NCI-H1092 (cell line): ENCODE results near the gene THEM4.
A peak's percentile ranks its signal among the peaks of the same experiment; 100 is the strongest.
"Not testable (repeated sequence)": the region's sequence is repeated elsewhere in the genome, so short reads cannot be mapped to it uniquely, and the experiment has no call there.

ENCODE experiments used
- DNase-seq: peaks from one replicate; lab custom pipeline; 2025; lab: John Stamatoyannopoulos, UW

THEM4 gene

GRCh38 chr1:151858030-151858746 is 51.1 kb downstream of the THEM4 start:
- no peak for DNase-seq

DNA sequence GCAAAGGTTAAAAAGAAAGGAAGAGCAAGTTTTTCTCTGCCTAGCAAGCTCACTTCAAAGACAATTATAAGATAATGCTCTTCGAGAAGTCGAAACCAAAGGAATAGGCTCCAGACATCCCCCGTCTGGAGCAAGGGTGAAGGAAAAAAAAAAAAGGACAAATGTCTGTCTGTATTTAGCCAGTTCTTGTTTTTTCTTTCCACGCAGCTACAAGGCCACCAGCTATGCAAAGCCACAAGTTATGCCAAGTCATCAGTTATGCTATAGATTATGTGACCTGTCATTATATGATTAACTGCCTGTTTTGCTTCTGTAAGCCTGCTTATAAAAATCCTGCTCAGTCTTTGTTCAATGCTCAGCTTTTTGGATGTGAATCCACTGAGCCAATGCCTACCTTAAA is 53.4 kb downstream of the THEM4 start:
- DNase-seq = no peak

- not testable (repeated sequence) for DNase-seq
These were observed 53.8 kb downstream of the THEM4 start for GRCh38 chr1:151855516-151855915.

GRCh38 chr1:151854658-151855057 is 54.7 kb downstream of the THEM4 start:
- no peak for DNase-seq

- no peak for DNase-seq
These were observed 55.8 kb downstream of the THEM4 start, which contains the start of gene THEM5 for GRCh38 chr1:151853411-151853943. TSS of gene THEM5 (minus strand) at chr1:151853712. CDS start at chr1:151853565, 147 bp downstream.

DNA sequence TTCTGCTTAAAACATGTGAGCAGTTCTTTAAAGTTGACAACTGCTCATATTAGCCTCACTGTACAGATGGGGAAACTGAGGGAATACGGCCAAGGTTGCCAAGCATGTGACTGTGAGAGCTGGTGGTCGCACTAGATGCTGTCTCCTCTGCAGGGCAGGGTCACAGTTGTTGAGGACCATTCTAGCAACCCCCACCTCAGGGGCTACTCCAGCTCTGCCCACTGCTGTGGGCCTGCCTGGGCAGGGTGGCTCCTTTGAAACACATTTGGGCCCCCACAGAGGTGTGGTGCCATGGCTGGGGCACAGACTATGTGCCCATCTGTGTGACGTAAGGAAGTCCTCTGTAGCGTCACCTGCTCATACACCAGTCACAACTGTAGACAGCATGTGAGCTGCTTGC is 56.6 kb downstream of the THEM4 start:
- DNase-seq = no peak

GRCh38 chr1:151851886-151852285 is 57.4 kb downstream of the THEM4 start:
- DNase-seq = no peak

GRCh38 chr1:151849871-151850270 is 59.4 kb downstream of the THEM4 start:
- DNase-seq = no peak

GRCh38 chr1:151849126-151849525 is 60.2 kb downstream of the THEM4 start:
- DNase-seq = no peak

GRCh38 chr1:151847867-151848596 is 61.3 kb downstream of the THEM4 start:
- DNase-seq = no peak

GRCh38 chr1:151846686-151847237 is 62.5 kb downstream of the THEM4 start:
- DNase-seq = no peak

DNA sequence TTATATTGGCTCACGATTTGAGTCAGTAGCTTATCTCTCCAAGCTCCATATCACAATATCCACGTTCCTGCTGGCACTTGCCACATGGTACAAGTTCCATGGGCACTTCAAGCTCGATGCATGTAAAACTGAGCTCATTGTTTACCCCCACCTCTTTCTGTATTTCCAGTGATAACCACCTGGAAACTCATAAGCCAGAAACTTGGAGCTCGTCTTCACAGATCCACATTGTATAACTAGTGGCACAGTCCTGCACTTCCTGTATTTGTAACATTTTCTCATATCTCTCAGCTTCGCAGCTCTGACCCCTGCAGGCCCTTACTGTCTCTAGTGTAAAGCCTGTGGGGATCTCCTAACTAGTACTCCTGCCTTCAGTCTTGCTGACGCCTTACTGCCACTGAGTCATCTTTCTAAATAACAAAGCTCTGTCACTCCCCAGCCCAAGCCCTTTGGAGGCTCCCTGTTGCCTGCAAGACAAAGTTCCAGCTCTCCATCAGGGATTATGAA is 63.2 kb downstream of the THEM4 start:
- no peak for DNase-seq

DNA sequence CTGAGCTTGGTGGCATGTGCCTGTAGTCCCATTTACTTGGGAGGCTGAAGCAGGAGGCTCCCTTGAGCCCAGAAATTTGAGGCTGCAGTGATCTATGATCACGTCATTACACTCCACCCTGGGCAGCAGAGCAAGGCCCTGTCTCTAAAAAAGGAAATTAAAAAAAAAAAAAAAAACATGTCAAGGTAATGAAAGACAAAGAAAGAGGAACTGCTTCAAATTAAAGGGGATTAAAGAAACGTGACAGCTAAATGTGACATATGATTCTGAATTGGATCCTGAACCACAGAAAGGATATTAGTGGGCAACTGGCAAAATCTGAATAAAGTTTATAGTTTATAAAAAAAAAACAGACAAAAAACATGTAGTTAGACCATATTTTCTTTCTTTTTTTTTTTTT is 65.9 kb downstream of the THEM4 start:
- no peak for DNase-seq

DNA sequence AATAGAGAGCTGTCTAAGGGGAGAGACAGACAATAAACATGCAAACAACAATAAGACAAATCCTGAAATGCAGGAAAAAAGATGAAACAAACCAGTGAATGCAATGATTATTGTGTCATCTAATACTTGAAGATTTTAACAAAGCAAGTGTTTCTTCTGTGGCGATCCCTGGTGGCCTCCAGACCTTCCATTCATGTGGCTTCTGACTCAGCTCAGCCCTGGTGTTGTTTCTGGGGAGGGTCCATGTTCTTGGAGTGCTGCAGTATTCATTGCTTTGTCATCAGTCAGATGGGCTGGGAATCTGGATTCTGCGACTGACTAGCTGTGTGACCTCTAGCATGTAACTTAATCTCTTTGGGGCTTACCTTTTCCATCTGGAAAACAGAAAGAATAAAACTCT is 68.2 kb downstream of the THEM4 start:
- DNase-seq = no peak

DNA sequence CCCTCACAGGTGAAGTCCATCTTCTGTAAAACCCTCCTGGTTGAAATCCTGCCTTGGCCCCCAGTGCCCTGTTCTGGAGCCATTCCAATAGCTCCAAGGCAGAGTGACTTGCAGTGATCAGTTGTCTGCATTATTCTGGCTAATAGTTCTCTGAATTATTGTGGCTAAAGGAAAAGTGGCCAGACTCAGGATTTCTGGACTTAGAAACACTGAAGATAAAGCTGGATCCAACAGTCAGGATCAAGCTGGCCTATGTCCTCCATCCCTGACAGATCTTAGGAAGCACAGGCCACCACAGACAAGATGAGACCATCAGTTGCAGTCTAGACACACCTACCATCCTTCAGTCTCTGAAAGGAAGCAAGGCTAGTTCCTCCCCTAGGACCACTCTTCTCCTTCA is 68.9 kb downstream of the THEM4 start:
- no peak for DNase-seq

GRCh38 chr1:151839457-151840403 is 69.6 kb downstream of the THEM4 start, which contains the start of gene C2CD4D:
TSS of gene C2CD4D (minus strand) at chr1:151839820. CDS start at chr1:151838989, 831 bp downstream.
- DNase-seq = peak; percentile 80

DNA sequence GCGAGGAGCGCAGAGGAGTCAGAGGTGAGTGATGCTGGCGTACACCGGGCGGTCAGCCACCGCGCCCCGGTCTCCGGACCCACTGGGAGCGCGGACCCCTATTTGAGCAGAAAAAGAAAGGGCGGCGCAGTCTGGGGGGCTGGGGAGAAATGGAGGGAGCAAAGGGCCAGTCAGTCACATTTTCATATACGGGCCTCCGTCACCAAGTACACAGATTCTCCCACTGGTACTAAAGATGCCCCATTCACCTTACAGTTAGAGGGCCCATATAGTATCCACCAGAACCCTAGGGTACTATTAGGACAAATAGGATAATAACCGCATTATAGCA is 70.3 kb downstream of the THEM4 start:
- DNase-seq = no peak

GRCh38 chr1:151838222-151839081 is 70.9 kb downstream of the THEM4 start:
- no peak for DNase-seq

GRCh38 chr1:151837884-151838221 is 71.5 kb downstream of the THEM4 start:
- DNase-seq = no peak

DNA sequence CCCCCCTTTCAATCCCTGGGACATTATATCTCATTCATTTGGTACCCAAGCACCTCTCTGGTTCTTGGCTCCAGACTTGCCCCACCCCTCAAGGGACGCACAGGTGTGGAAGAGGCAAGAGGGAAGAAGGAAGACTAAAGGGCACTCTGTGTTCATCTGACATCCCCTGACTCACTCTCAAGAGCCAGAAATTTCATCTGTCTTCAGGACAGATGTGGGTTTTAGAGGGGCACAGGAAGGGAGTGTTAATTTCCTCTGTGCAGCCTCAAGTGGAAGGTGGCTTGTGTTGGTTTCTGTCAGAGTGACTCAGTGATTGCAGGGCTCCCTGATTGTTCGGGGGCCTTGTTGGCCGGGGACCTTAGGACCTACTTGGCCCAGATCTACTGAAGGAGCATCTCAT is 72.1 kb downstream of the THEM4 start:
- no peak for DNase-seq

- DNase-seq = no peak
These were observed 73.7 kb downstream of the THEM4 start for GRCh38 chr1:151835596-151835995.
